Inflammatory macrophage treated with lipopolysaccharide for 1 hour (primary cell): ENCODE data around the gene LMO3.

Experiments used
- DNase-seq, 2 donors: peaks; one replicate each; pipeline ENCODE4 v3.0.0-alpha.2; 2020 to 2022

LMO3 gene

GRCh38 chr12:16599081-16599480 is 6.9 kb downstream of the LMO3 start:
- no peak for DNase-seq

- no peak for DNase-seq
Measured at GRCh38 chr12:16594797-16595196, 11.2 kb downstream of the LMO3 start.

GRCh38 chr12:16593546-16593945 is 12.4 kb downstream of the LMO3 start:
- DNase-seq: no peak

- no peak for DNase-seq
Measured at GRCh38 chr12:16590645-16591044, 15.3 kb downstream of the LMO3 start.

GRCh38 chr12:16588812-16589211 is 17.1 kb downstream of the LMO3 start:
- no peak for DNase-seq

GRCh38 chr12:16587514-16587913 is 18.4 kb downstream of the LMO3 start:
- DNase-seq: no peak

GRCh38 chr12:16587110-16587453 is 18.9 kb downstream of the LMO3 start:
- DNase-seq: no peak

GRCh38 chr12:16586350-16587109 is 19.4 kb downstream of the LMO3 start:
- DNase-seq: no peak

- no peak for DNase-seq
Measured at GRCh38 chr12:16585781-16586180, 20.2 kb downstream of the LMO3 start.

- DNase-seq: no peak
Measured at GRCh38 chr12:16583969-16584745, 21.8 kb downstream of the LMO3 start.

GRCh38 chr12:16581416-16581815 is 24.5 kb downstream of the LMO3 start:
- DNase-seq: no peak

GRCh38 chr12:16579041-16579440 is 26.9 kb downstream of the LMO3 start:
- no peak for DNase-seq

- DNase-seq: peak; percentile 21 to 49
Measured at GRCh38 chr12:16573398-16574077, 32.4 kb downstream of the LMO3 start.

- no peak for DNase-seq
Measured at GRCh38 chr12:16568873-16569272, 37.1 kb downstream of the LMO3 start.

- DNase-seq: no peak
Measured at GRCh38 chr12:16564675-16565074, 41.3 kb downstream of the LMO3 start.

GRCh38 chr12:16563504-16563903 is 42.5 kb downstream of the LMO3 start:
- DNase-seq: no peak

GRCh38 chr12:16562921-16563320 is 43.0 kb downstream of the LMO3 start:
- no peak for DNase-seq

GRCh38 chr12:16562435-16562834 is 43.5 kb downstream of the LMO3 start:
- no peak for DNase-seq

- DNase-seq: no peak
Measured at GRCh38 chr12:16560273-16560672, 45.7 kb downstream of the LMO3 start.

GRCh38 chr12:16555630-16556029 is 50.3 kb downstream of the LMO3 start:
- no peak for DNase-seq

- no peak for DNase-seq
Measured at GRCh38 chr12:16553457-16553856, 52.5 kb downstream of the LMO3 start.

GRCh38 chr12:16552301-16552700 is 53.7 kb downstream of the LMO3 start:
- no peak for DNase-seq

GRCh38 chr12:16545836-16546235 is 60.1 kb downstream of the LMO3 start:
- no peak for DNase-seq

GRCh38 chr12:16542586-16542985 is 63.4 kb downstream of the LMO3 start:
- no peak for DNase-seq
